HCT116 (cell line): ENCODE measurements around the gene MITD1.

ENCODE experiments used
- EZH2 ChIP-seq: fragments of 200-600 bp; sonication (generic); IDR thresholded peaks from 2 replicates; pipeline ENCODE4 v1.6.1; 2017; ENCODE audit warnings: antibody characterized with exemption, mixed run types
- POLR2A ChIP-seq: IDR thresholded peaks from 2 replicates; pipeline ENCODE4 v1.7.0; 2011; ENCODE audit warnings: borderline replicate concordance; ENCODE audit not compliant: insufficient read depth, insufficient read length; ENCODE audit errors: extremely low read depth
- TCF7L2 ChIP-seq: IDR thresholded peaks from 2 replicates; pipeline ENCODE4 v1.7.0; 2011; ENCODE audit warnings: borderline replicate concordance, inconsistent platforms; ENCODE audit not compliant: insufficient read depth, insufficient read length; ENCODE audit errors: extremely low read depth
- YY1 ChIP-seq: IDR thresholded peaks from 2 replicates; pipeline ENCODE4 v1.6.1; 2011; ENCODE audit warnings: low read length, low read depth, moderate library complexity, mild to moderate bottlenecking; ENCODE audit not compliant: insufficient replicate concordance; ENCODE audit errors: extremely low read depth
- TF ChIP-seq, protein P1 (sequence below), 3 experiments: fragments of 200-600 bp in 1 of 3; sonication (generic) in 1 of 3; IDR thresholded peaks in 2 of 3; conservative IDR thresholded peaks in 1 of 3; 2 replicates each; pipeline ENCODE4 v1.5.1; 2012 to 2017; ENCODE audit warnings: low read depth in 2 of 3, low read length in 2 of 3, antibody characterized with exemption in 1 of 3, borderline replicate concordance in 1 of 3, control low read depth in 1 of 3, mild to moderate bottlenecking in 1 of 3, mixed read lengths in 1 of 3, mixed run types in 1 of 3, moderate library complexity in 1 of 3; ENCODE audit not compliant: insufficient read depth in 1 of 3
- TF ChIP-seq, protein P2 (sequence below): IDR thresholded peaks from 2 replicates; pipeline ENCODE4 v1.6.1; 2012

DNA sequence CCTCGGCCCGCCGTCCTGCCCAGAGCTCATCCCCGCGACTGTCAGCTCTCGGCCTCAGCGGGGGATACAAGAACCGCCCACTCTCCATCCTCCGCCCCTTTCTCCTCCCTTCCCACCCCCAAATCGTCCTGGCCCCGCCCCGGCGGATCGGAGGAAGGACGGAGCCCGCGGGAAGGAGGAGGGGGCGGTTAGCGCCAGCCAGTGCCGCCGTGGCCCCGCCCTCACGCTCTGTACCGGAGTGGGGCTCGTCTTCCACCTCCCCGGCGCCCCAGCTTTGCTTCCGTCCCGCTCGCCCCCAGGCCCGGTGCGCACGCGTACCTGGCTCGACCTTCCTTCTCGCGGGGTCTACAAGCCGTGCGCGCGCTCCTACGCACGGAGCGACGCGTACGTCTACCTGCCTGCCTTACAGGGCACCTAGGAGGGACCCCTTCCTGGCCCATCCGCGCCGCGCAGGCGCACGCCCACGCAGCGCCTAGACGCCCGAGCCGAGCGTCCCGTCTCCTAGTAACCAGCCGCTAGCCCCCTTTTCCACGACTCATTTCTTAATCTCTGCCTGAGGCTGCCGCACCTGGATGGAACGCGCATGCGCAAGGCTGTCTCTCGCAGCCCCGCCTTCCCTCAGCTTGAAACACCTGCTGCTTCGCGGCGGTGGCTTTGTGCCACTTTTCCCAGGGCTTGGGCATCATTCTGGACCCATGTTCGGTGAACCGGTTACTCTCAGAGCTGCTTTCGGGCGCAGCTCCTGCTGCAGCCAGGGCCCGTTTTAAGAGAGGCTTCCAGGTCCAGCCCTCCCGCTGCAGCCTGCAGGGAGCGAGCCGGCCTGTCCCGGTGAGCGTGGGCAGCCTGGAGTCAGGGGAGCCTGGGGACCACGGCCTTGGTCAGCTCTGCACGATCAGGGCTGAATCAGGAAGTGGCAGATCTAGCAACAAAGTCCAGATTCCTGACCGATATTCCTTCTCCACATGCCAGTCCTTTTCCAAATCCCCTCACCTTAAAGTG, 39.4 kb downstream of the MITD1 start, which contains the start of gene C2orf15:
- TF ChIP-seq YY1 (no peak), POLR2A (peak; percentile 48), TCF7L2 (peak; percentile 59), EZH2 (no peak)
- TF ChIP-seq, protein P1, sequence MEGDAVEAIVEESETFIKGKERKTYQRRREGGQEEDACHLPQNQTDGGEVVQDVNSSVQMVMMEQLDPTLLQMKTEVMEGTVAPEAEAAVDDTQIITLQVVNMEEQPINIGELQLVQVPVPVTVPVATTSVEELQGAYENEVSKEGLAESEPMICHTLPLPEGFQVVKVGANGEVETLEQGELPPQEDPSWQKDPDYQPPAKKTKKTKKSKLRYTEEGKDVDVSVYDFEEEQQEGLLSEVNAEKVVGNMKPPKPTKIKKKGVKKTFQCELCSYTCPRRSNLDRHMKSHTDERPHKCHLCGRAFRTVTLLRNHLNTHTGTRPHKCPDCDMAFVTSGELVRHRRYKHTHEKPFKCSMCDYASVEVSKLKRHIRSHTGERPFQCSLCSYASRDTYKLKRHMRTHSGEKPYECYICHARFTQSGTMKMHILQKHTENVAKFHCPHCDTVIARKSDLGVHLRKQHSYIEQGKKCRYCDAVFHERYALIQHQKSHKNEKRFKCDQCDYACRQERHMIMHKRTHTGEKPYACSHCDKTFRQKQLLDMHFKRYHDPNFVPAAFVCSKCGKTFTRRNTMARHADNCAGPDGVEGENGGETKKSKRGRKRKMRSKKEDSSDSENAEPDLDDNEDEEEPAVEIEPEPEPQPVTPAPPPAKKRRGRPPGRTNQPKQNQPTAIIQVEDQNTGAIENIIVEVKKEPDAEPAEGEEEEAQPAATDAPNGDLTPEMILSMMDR (IDR thresholded peaks at IDR 0.05 in 2 of 3, conservative IDR thresholded peaks at IDR 0.05 in 1 of 3; ENCODE audit: borderline replicate concordance in 1 of 3, insufficient read depth in 1 of 3, low read depth in 2 of 3, low read length in 2 of 3): no peak
- TF ChIP-seq, protein P2, sequence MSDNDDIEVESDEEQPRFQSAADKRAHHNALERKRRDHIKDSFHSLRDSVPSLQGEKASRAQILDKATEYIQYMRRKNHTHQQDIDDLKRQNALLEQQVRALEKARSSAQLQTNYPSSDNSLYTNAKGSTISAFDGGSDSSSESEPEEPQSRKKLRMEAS: peak; percentile 44; the same call in 1 of the 2 replicates
